ENCODE measurements around the gene USP15.

DNA sequence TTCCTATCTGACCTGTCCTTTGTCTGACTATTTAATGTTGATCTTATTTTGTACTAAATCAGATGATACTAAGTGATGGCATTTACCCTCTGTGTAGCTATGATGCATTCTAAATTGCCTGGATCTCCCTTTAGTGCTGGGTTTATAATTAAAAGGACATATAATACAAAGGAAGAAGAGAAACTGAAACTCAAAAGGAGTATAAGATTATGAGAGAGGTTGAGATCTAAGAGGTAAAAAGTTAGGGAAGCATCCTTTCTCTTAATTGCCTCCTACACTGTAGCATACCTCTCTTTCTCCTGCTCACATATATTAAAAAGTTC lies 119.5 kb downstream of the USP15 start:
- no peak for TF ChIP-seq EZH2 (IDR thresholded peaks at IDR 0.05)
- TF ChIP-seq POLR2AphosphoS5 (IDR thresholded peaks at IDR 0.05; ENCODE audit: borderline replicate concordance, low read depth, low read length) = no peak

Data from SK-N-MC (cell line).